BJ (cell line): ENCODE results near the gene METRNL. TPM values are rescaled to one million over a fixed set of nuclear protein-coding genes. Genes with fewer than 3 reads are reported as not detected.

Experiments used
- CTCF ChIA-PET: fragments of 350-600 bp; formaldehyde crosslinking; extraction: SDS; loops from one replicate; lab custom pipeline; 2021; ENCODE audit warnings: antibody characterized with exemption, inconsistent platforms; lab: Yijun Ruan, JAX
- POLR2A ChIA-PET: fragments of 300-600 bp; sonication (Branson Sonifier 250); formaldehyde crosslinking; extraction: SDS; loops from one replicate; lab custom pipeline; 2021; ENCODE audit warnings: antibody characterized with exemption; lab: Charles Lee
- DNase-seq: peaks from one replicate; pipeline ENCODE4 v3.0.0-alpha.2; 2011; ENCODE audit warnings: low read depth
- H3K27me3 ChIP-seq: 2 replicates; pipeline ENCODE4 v1.6.0; 2011; ENCODE audit warnings: low read length; ENCODE audit not compliant: control insufficient read depth, insufficient read depth
- H3K36me3 ChIP-seq: 2 replicates; pipeline ENCODE4 v1.5.1; 2011; ENCODE audit warnings: low read length; ENCODE audit not compliant: control insufficient read depth, insufficient read depth
- H3K4me3 ChIP-seq: 2 replicates; pipeline ENCODE4 v1.5.1; 2011; ENCODE audit warnings: low read depth, mild to moderate bottlenecking, control low read depth, low read length
- CTCF ChIP-seq: IDR thresholded peaks from 2 replicates; pipeline ENCODE4 v1.5.1; 2011; ENCODE audit warnings: low read depth, mild to moderate bottlenecking, control low read depth, inconsistent platforms, low read length, moderate library complexity; ENCODE audit not compliant: insufficient read depth
- polyA plus RNA-seq: library from polyadenylated mRNA; depleted of rRNA; stranded (reverse); fragments of >200 nt; gene quantifications from 2 replicates; pipeline ENCODE4 v1.2.3, GENCODE V29; 2011

METRNL gene
- polyA plus RNA-seq, 1 experiment, result 63.2 TPM

GRCh38 chr17:83091257-83092141, 12.1 kb downstream of the METRNL start:
- TF ChIP-seq CTCF, result no peak
- ChIA-PET POLR2A (no interaction called here), CTCF (no interaction called here)
- no peak for DNase-seq
- Histone ChIP-seq H3K4me3 (no peak overlapping the region), H3K27me3 (no peaks in the 10 kb centered on the region), H3K36me3 (peaks cover 49% of the 10 kb centered on the region)

DNA sequence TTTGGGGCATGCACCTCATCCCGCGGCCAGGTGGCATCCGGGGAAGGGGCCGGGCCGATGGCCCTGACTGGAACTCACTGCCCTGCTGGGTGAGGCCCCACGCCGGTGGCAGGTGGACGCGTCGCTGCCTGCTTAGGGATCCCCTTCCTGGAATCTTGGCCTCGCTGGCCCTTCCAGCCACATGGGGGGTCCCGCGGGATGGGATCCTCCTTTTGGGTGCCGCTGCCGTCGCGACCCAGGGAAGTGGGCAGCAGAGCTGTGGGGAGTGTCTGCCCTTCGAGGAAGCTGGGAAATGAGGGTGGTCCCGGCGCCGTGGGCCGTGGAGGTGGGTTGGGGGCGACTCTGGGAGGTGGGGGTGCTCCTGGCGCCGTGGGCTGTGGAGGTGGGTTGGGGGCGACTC, 12.8 kb downstream of the METRNL start:
- ChIA-PET POLR2A (no interaction called here), CTCF (no interaction called here)
- H3K4me3 ChIP-seq, result no peak overlapping the region

GRCh38 chr17:83092931-83093330, 13.5 kb downstream of the METRNL start:
- no peak for TF ChIP-seq CTCF
- ChIA-PET CTCF (no interaction called here), POLR2A (interaction anchor here (0.6 to 0.7 kb wide), 2 partner anchors 9 to 57 kb away, joined by 3 read pairs; no protein-coding TSS in a partner anchor)
- peaks cover 46% of the 10 kb centered on the region for H3K36me3 ChIP-seq
- no peaks in the 10 kb centered on the region for H3K27me3 ChIP-seq
- no peak overlapping the region for H3K4me3 ChIP-seq
- no peak for DNase-seq

More for the DNA sequence above, 12.8 kb downstream of the METRNL start:
- Histone ChIP-seq H3K36me3 (peaks cover 51% of the 10 kb centered on the region), H3K27me3 (no peaks in the 10 kb centered on the region)
- DNase-seq, result no peak
- TF ChIP-seq CTCF, result no peak

DNA sequence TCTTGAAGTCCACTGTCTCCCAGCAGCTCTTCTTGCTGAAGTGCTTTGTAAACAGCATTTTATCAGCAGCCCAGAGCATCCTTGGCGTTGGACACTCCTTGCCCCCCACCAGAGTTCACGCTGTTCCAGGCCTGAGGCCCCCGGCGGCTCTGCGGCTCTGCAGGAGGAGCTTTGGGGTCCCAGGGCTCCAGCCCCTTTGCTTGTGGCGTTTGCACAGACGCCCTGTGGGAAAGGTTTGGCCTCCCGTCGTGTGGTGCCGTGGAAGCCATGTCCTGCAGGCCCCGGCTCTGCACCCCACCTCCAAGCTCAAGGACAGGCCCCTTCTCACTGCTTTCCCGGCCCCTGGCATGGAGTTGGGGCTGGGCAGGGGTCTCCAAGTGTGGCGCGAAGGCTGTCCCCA, 14.1 kb downstream of the METRNL start:
- Histone ChIP-seq H3K27me3 (no peaks in the 10 kb centered on the region), H3K36me3 (peaks cover 41% of the 10 kb centered on the region), H3K4me3 (no peak overlapping the region)
- ChIA-PET POLR2A (interaction anchor here (0.6 to 0.7 kb wide), 2 partner anchors 10 to 56 kb away, joined by 3 read pairs; no protein-coding TSS in a partner anchor), CTCF (no interaction called here)
- DNase-seq, result no peak
- TF ChIP-seq CTCF, result no peak

GRCh38 chr17:83094291-83094690, 14.9 kb downstream of the METRNL start:
- no peak for DNase-seq
- peaks cover 39% of the 10 kb centered on the region for H3K36me3 ChIP-seq

More at GRCh38 chr17:83094291-83094690, 14.9 kb downstream of the METRNL start:
- ChIA-PET CTCF (interaction anchor here (0.6 kb wide), 1 partner anchor 206 kb away, joined by 6 read pairs; no protein-coding TSS in a partner anchor), POLR2A (no interaction called here)
- Histone ChIP-seq H3K4me3 (no peak overlapping the region), H3K27me3 (no peaks in the 10 kb centered on the region)
- TF ChIP-seq CTCF, result no peak
